HUES6 (cell line): ENCODE results near the gene SLC25A13.

Source experiments
- H3K27ac ChIP-seq: 2 replicates; pipeline ENCODE4 v1.7.0; 2013; ENCODE audit warnings: low read depth, mild to moderate bottlenecking, low read length, inconsistent platforms
- H3K27me3 ChIP-seq: 2 replicates; pipeline ENCODE4 v1.6.1; 2013; ENCODE audit warnings: low read length; ENCODE audit not compliant: control insufficient read depth, insufficient read depth
- H3K36me3 ChIP-seq: 2 replicates; pipeline ENCODE4 v1.6.1; 2013; ENCODE audit warnings: low read length; ENCODE audit not compliant: control insufficient read depth, insufficient read depth
- H3K4me1 ChIP-seq: 2 replicates; pipeline ENCODE4 v1.6.1; 2013; ENCODE audit warnings: low read length; ENCODE audit not compliant: control insufficient read depth, insufficient read depth
- H3K4me3 ChIP-seq: 2 replicates; pipeline ENCODE4 v1.5.1; 2013; ENCODE audit warnings: low read depth, low read length
- H3K9ac ChIP-seq: one replicate; pipeline ENCODE4 v1.6.1; 2013; ENCODE audit warnings: mild to moderate bottlenecking, low read length
- H3K9me3 ChIP-seq: 2 replicates; pipeline ENCODE4 v1.6.1; 2013; ENCODE audit warnings: low read depth, low read length; ENCODE audit not compliant: control insufficient read depth, insufficient read depth

SLC25A13 gene

DNA sequence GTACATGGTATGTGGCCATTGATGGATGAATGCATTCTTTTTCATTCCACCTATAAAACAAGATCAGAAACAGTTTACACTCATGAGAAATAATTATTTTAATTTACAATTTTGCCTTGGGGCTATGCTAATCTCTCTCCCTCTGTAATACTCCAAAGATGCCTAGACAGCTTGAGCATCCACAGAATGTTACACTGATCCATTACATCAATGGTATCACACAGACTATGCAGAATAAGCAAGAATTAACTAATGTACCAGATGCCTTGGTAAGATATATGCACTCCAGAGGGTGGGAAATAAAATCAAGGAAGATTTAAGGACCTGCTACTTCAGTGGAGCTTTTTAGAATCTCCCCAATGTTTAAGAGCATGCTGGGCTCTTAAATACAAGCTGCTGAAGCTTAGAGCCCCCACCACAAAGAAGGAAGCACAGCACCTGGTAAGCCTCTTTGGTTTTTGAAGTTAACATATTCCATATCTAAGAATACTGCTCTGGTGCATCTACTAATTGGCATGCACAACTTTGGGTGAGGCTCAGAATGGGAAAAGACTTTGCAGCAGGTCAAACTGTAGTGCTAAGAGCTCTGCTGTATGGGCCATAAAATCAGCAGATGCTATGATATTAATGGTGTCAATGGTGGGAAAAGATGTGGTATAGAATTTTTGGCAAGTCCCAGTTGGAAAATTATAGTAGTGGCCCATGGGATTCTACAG is 219.6 kb downstream of the SLC25A13 start:
- Histone ChIP-seq H3K27ac (no peak overlapping the region), H3K9ac (no peak overlapping the region), H3K4me1 (no peaks in the 10 kb centered on the region), H3K36me3 (no peaks in the 10 kb centered on the region), H3K4me3 (no peak overlapping the region), H3K9me3 (no peaks in the 10 kb centered on the region), H3K27me3 (no peaks in the 10 kb centered on the region)

DNA sequence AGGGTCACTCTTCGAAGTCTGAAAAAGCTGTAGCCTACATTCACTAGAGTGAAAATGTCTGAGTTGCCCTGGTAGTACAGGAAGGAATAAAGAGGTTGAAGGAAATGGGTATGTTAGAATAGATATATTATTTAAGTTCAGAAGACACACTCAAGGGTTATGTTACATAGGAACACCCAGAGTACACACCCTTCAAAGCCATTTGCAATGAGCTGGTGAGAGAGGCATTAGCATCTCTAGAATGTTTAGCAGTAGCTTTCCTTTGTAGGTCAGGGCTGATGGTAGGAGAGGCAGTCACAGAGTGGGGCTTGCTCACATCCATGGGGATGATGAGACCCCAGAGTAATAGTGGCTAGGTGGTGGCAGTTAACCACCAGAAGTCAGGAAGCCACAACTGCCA is 221.2 kb downstream of the SLC25A13 start:
- Histone ChIP-seq H3K36me3 (no peaks in the 10 kb centered on the region), H3K9me3 (no peaks in the 10 kb centered on the region), H3K4me1 (no peaks in the 10 kb centered on the region), H3K27me3 (no peaks in the 10 kb centered on the region), H3K9ac (no peak overlapping the region), H3K4me3 (no peak overlapping the region), H3K27ac (no peak overlapping the region)

DNA sequence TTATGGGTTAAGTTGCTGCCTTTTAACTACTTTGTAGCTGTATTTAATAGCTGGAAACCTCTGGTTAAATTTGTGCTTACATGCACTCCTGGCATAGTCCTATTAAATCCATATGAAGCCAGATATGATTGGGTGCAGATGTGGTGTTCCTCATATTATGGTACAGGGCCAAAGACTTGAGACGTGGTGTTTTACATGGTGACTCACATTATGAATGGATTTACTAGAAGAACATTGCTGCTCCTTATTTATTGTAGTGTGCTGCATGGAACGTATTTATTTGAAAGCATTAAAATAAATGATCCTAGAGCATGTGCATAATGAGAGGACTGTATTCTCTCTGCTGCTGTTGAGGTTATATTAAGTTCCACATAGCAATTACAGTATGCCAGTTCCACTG is 224.1 kb downstream of the SLC25A13 start:
- H3K36me3 ChIP-seq = no peaks in the 10 kb centered on the region
- H3K4me3 ChIP-seq = no peak overlapping the region
- H3K4me1 ChIP-seq = no peaks in the 10 kb centered on the region
- H3K27me3 ChIP-seq = no peaks in the 10 kb centered on the region
- H3K27ac ChIP-seq = no peak overlapping the region
- H3K9me3 ChIP-seq = no peaks in the 10 kb centered on the region
- H3K9ac ChIP-seq = no peak overlapping the region

DNA sequence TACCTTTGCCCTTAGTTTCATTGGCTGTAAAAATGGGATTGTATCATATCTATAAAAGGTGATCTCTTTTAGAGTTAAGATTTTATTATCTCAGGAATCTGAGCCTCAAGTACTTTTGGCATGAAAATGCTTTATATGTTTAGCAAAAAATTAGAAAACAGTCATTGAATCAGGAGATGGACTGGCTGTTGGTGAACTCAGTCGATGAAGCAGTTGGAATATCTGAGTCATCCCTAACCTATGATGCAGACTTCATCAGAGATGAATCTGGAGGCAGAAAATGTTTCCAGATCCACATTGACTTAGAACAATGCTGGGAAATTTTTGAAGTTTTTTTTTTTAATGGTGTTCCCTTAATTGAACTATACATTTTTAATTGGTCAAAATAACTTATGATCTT is 228.5 kb downstream of the SLC25A13 start:
- no peak overlapping the region for H3K27ac ChIP-seq
- no peaks in the 10 kb centered on the region for H3K36me3 ChIP-seq
- H3K9ac ChIP-seq = no peak overlapping the region
- no peaks in the 10 kb centered on the region for H3K4me1 ChIP-seq
- H3K9me3 ChIP-seq = no peaks in the 10 kb centered on the region
- no peak overlapping the region for H3K4me3 ChIP-seq
- no peaks in the 10 kb centered on the region for H3K27me3 ChIP-seq

GRCh38 chr7:96090756-96091155 is 231.1 kb downstream of the SLC25A13 start:
- Histone ChIP-seq H3K9me3 (no peaks in the 10 kb centered on the region), H3K9ac (no peak overlapping the region), H3K4me1 (no peaks in the 10 kb centered on the region), H3K27me3 (no peaks in the 10 kb centered on the region), H3K36me3 (no peaks in the 10 kb centered on the region), H3K27ac (no peak overlapping the region), H3K4me3 (no peak overlapping the region)

DNA sequence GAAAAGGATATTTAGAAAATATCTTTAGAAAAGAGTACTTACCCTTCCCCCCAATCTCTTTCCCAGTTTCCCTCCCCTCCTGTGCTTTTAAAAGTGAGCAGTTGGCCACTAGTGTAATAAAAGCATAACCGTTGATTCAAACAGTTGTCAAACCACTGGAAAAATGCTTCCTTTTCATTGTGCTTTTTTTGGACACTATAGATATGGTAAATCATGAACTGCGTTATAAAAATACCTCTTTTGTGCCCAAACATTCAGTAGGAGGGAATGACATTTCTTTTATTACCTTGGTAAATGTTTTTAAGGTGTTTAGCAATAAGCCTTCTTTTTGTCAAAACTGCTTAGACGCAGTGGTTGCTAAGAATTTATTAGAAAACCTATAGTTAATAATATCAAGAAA is 232.4 kb downstream of the SLC25A13 start:
- Histone ChIP-seq H3K4me1 (no peaks in the 10 kb centered on the region), H3K4me3 (no peak overlapping the region), H3K27ac (no peak overlapping the region)

GRCh38 chr7:96088579-96088978 is 233.3 kb downstream of the SLC25A13 start:
- Histone ChIP-seq H3K9me3 (no peaks in the 10 kb centered on the region), H3K27ac (no peak overlapping the region), H3K27me3 (no peaks in the 10 kb centered on the region), H3K36me3 (no peaks in the 10 kb centered on the region), H3K4me1 (no peaks in the 10 kb centered on the region), H3K9ac (no peak overlapping the region), H3K4me3 (no peak overlapping the region)

More for the DNA sequence above, 232.4 kb downstream of the SLC25A13 start:
- H3K27me3 ChIP-seq = no peaks in the 10 kb centered on the region
- no peaks in the 10 kb centered on the region for H3K9me3 ChIP-seq
- no peaks in the 10 kb centered on the region for H3K36me3 ChIP-seq
- H3K9ac ChIP-seq = no peak overlapping the region

- no peaks in the 10 kb centered on the region for H3K4me1 ChIP-seq
- H3K9ac ChIP-seq = no peak overlapping the region
- H3K27me3 ChIP-seq = no peaks in the 10 kb centered on the region
- no peak overlapping the region for H3K27ac ChIP-seq
- H3K9me3 ChIP-seq = no peaks in the 10 kb centered on the region
- H3K4me3 ChIP-seq = no peak overlapping the region
- no peaks in the 10 kb centered on the region for H3K36me3 ChIP-seq
These were observed 235.9 kb downstream of the SLC25A13 start for GRCh38 chr7:96085953-96086352.

- no peak overlapping the region for H3K27ac ChIP-seq
- no peaks in the 10 kb centered on the region for H3K27me3 ChIP-seq
- H3K4me1 ChIP-seq = no peaks in the 10 kb centered on the region
- H3K9me3 ChIP-seq = no peaks in the 10 kb centered on the region
- H3K4me3 ChIP-seq = no peak overlapping the region
- H3K9ac ChIP-seq = no peak overlapping the region
- no peaks in the 10 kb centered on the region for H3K36me3 ChIP-seq
These were observed 236.9 kb downstream of the SLC25A13 start for GRCh38 chr7:96084881-96085553.

GRCh38 chr7:96080027-96080426 is 241.9 kb downstream of the SLC25A13 start:
- Histone ChIP-seq H3K27ac (no peak overlapping the region), H3K4me1 (peaks cover 3% of the 10 kb centered on the region; the same call in 1 of the 2 replicates)

DNA sequence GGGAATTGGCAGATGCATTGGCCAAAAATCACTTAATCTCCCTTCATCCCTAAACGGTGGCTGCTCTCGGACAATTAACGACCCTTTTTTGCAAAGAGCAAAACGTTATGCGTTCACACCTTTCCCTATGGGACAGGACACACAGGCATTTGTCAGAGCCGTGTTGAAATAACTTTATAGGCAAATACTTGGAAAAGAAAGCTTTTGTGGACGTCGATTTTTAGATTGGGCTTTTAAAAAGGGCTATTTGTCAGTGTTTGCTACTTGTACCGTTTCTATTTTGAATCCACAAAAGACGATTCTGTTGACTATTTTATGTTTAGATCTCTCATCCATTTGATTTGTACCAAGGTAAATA is 245.6 kb downstream of the SLC25A13 start:
- H3K27me3 ChIP-seq = peaks cover 11% of the 10 kb centered on the region
- H3K4me3 ChIP-seq = peak overlapping the region; percentile 85
- peak overlapping the region; percentile 56 for H3K9ac ChIP-seq
- peaks cover 3% of the 10 kb centered on the region; the same call in 1 of the 2 replicates for H3K4me1 ChIP-seq
- H3K9me3 ChIP-seq = no peaks in the 10 kb centered on the region
- no peaks in the 10 kb centered on the region for H3K36me3 ChIP-seq
- no peak overlapping the region for H3K27ac ChIP-seq

More at GRCh38 chr7:96080027-96080426, 241.9 kb downstream of the SLC25A13 start:
- H3K9me3 ChIP-seq = no peaks in the 10 kb centered on the region
- H3K36me3 ChIP-seq = no peaks in the 10 kb centered on the region
- H3K9ac ChIP-seq = no peak overlapping the region
- H3K4me3 ChIP-seq = no peak overlapping the region
- peaks cover 11% of the 10 kb centered on the region for H3K27me3 ChIP-seq
